GM12878 (cell line): ENCODE data around the gene WHRN.

ENCODE experiments used
- CBFB ChIP-seq: IDR thresholded peaks from 2 replicates; pipeline ENCODE4 v1.6.1; 2016; ENCODE audit warnings: antibody characterized with exemption, low read depth
- CHD2 ChIP-seq: IDR thresholded peaks from 2 replicates; pipeline ENCODE4 v1.6.1; 2011; ENCODE audit warnings: low read depth, low read length, improper control_type of control experiment, borderline replicate concordance
- ELK1 ChIP-seq: IDR thresholded peaks from 2 replicates; pipeline ENCODE4 v1.6.1; 2012; ENCODE audit warnings: low read depth, low read length, improper control_type of control experiment
- EP300 ChIP-seq, 2 experiments: fragments of 150-350 bp in 1 of 2; IDR thresholded peaks; 2 replicates each; pipeline ENCODE4 v1.6.1; 2011 to 2012; ENCODE audit warnings: low read depth in 2 of 2, low read length in 2 of 2, borderline replicate concordance in 1 of 2, improper control_type of control experiment in 1 of 2, inconsistent platforms in 1 of 2; ENCODE audit not compliant: control insufficient read depth in 1 of 2
- MAX ChIP-seq: IDR thresholded peaks from 2 replicates; pipeline ENCODE4 v1.6.1; 2012; ENCODE audit warnings: low read depth, low read length, improper control_type of control experiment

DNA sequence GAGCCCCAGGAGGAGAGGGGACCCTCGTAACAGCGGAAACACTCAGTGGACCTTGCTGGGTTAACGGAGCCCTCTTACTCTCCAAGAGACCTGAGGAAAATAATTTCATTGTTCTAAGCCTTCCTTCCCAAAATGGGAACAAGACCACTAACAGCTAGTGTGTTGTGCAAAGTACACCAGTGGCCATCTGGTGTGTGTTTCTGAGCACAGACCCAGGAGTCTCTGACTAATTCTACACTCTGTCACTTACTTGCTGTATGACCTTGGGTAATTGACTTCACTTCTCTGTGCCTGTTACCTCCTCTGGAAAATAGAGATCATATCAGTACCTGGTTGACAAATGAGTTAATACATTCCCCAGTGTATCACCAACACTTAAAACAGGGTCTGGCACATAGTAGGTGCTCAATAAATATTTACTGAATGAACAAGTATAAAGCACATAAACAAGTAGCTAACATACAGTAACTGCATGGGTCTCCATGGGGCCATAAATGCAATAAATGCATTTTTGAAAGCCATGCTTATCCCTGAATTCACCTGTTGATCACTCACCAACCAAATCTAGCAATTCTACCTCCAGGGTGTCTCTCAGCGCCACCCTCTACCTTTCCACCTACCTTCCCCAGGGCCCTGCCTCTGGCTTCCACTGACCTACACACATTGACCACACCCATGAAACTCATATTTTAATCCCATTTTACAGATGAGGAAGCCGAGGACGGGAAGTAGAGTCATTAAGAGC lies 72.8 kb downstream of the WHRN start:
- TF ChIP-seq ELK1: no peak
- TF ChIP-seq CBFB: no peak
- no peak for TF ChIP-seq MAX
- no peak for TF ChIP-seq CHD2
- no peak for TF ChIP-seq EP300 (IDR thresholded peaks at IDR 0.05; ENCODE audit: borderline replicate concordance in 1 of 2, control insufficient read depth in 1 of 2, low read depth in 2 of 2, low read length in 2 of 2)
